Gastroesophageal sphincter (tissue), 4 donors: ENCODE measurements around the gene METTL2B. TPM values are rescaled to one million over a fixed set of nuclear protein-coding genes. Genes with fewer than 3 reads are reported as not detected.
"Not testable (repeated sequence)": the region's sequence is repeated elsewhere in the genome, so short reads cannot be mapped to it uniquely, and the experiment has no call there.

Experiments used
- ATAC-seq: fragments of 150-250 bp; one replicate; pipeline ENCODE4 v1.9.1; 2016; ENCODE audit warnings: mild to moderate bottlenecking, moderate library complexity
- H3K27ac ChIP-seq, 4 donors: fragments of 200-600 bp; sonication (generic) in 3 of 4; 1 replicate in 3 of 4; 2 replicates in 1 of 4; pipeline ENCODE4 v1.5.1; 2016 to 2019
- H3K27me3 ChIP-seq: fragments of 200-600 bp; sonication (generic); one replicate; pipeline ENCODE4 v1.5.1; 2019
- H3K36me3 ChIP-seq, 2 donors: fragments of 200-600 bp; sonication (generic); one replicate each; pipeline ENCODE4 v1.5.1; 2019; ENCODE audit warnings: control low read depth in 1 of 2
- H3K4me1 ChIP-seq, 3 donors: fragments of 200-600 bp; sonication (generic); 1 replicate in 2 of 3; 2 replicates in 1 of 3; pipeline ENCODE4 v1.5.1; 2016 to 2019; ENCODE audit warnings: control low read depth in 2 of 3
- H3K4me3 ChIP-seq, 2 donors: fragments of 200-600 bp; sonication (generic); one replicate each; pipeline ENCODE4 v1.5.1; 2019; ENCODE audit warnings: mild to moderate bottlenecking in 1 of 2, moderate library complexity in 1 of 2
- H3K9me3 ChIP-seq, 3 donors: fragments of 200-600 bp; sonication (generic); one replicate each; pipeline ENCODE4 v1.5.1; 2017 to 2019; ENCODE audit warnings: control low read depth in 2 of 3
- CTCF ChIP-seq, 4 experiments: fragments of 200-600 bp in 2 of 4; fragments of 450-650 bp in 2 of 4; sonication (generic) in 1 of 4; IDR thresholded peaks; one replicate each; pipeline ENCODE4 v1.5.1; 2017 to 2019; ENCODE audit warnings: antibody characterized with exemption in 4 of 4, mild to moderate bottlenecking in 2 of 4, moderate library complexity in 2 of 4
- EP300 ChIP-seq: sonication (generic); formaldehyde crosslinking; IDR thresholded peaks from one replicate; pipeline ENCODE4 v1.6.1; 2017; ENCODE audit warnings: antibody characterized with exemption, mild to moderate bottlenecking
- POLR2A ChIP-seq, 2 donors: fragments of 450-650 bp; IDR thresholded peaks; one replicate each; pipeline ENCODE4 v1.6.1; 2017; ENCODE audit warnings: antibody characterized with exemption in 2 of 2, mild to moderate bottlenecking in 2 of 2, moderate library complexity in 1 of 2
- POLR2AphosphoS5 ChIP-seq: sonication (generic); formaldehyde crosslinking; IDR thresholded peaks from one replicate; pipeline ENCODE4 v1.6.1; 2017; ENCODE audit warnings: antibody characterized with exemption
- WGBS, 2 donors: methylation state at CpG; one replicate each; pipeline ENCODE4 v1.1.5; 2018; ENCODE audit warnings: low coverage in 1 of 2; 5-methylcytosine and 5-hydroxymethylcytosine counted together
- total RNA-seq, 4 donors: library from RNA; depleted of rRNA; stranded (reverse); fragments of >200 nt; gene quantifications; one replicate each; pipeline ENCODE4 v1.1.0, GENCODE V29; 2016

The METTL2B gene
- total RNA-seq, 4 donors from 2014 or later, result 20.4 to 29.8 (median 27.1) TPM

DNA sequence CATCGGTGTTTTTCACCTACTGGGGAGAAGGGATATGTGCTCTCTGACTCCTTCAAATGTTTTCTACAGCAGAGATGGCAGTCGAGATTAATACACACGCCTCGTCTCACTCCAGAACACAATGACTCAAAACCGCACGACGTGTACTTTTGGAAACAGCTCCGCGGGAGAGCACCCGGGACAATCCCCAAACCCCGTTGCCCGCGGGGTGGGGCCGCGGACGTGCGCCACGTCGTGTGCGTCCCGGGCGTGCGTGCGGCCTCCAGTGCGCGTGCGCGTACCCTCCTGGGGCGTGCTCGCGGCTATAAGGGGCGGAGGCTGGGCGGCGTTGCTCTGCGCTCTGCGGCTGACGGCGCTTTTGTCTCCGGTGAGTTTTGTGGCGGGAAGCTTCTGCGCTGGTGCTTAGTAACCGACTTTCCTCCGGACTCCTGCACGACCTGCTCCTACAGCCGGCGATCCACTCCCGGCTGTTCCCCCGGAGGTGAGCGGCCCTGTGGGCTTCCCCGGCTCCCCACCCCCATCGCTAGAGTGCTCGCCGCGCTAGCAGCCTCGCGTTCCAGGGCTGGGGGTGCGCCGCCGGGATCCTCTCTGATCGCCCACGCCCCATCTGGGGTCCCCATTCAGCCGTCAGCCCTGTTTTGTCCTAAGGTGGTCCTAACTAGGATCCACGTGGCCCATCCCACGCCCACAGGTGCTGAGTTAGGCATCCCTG lies 20.8 kb upstream of the METTL2B start, which contains the start of gene HILPDA:
Gene HILPDA, plus strand, starts transcription at position 336 of the 712 bp plus-strand sequence. CDS start 1,391 bp downstream, outside the sequence.
- ATAC-seq, result peak; percentile 96
- WGBS, 2 donors, result 0% methylated on average over 2 to 3 of the region's 64 CpGs
- Histone ChIP-seq H3K36me3 (peaks cover 0 to 9% of the 10 kb centered on the region in 2 donors), H3K27me3 (no peaks in the 10 kb centered on the region), H3K4me1 (peaks cover 3 to 66% (median 12%) of the 10 kb centered on the region in 3 donors), H3K4me3 (peak within 1 kb of the TSS; percentile 70 to 96), H3K27ac (peak within 1 kb of the TSS; percentile 85 to 94 (median 91)), H3K9me3 (no peaks in the 10 kb centered on the region)
- TF ChIP-seq POLR2AphosphoS5 (peak; percentile 96), POLR2A (IDR thresholded peaks at IDR 0.05) (peak; percentile 63 to 71), CTCF (IDR thresholded peaks at IDR 0.05) (peak in 1 of 4 experiments; percentile 9), EP300 (no peak)

DNA sequence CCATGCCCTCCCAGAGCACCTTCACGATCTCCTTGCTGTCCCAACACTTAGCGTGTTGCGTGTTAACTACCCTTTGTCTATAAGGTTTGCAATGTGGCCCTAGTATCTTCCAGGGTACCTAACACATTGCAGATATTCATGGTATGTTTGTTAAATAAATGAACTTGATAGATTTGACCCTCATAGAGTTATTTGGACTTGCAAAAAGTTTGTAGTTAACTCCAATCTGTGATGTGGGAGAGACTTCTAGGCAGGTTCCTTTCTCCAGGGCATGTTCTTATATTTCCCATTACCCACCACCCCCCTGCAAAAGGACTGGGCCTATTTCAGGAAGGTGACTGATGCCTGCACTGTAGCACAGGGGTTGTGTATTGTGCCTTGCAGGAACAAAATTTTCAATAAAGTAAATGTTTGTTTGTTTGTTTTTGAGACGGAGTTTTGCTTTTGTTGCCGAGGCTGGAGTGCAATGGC lies 20.3 kb upstream of the METTL2B start:
- TF ChIP-seq POLR2AphosphoS5, result no peak
- no peak for TF ChIP-seq POLR2A (IDR thresholded peaks at IDR 0.05)
- no peak for TF ChIP-seq EP300
- no peak for TF ChIP-seq CTCF (IDR thresholded peaks at IDR 0.05)
- Histone ChIP-seq H3K4me3 (peak overlapping the region; percentile 70 to 96), H3K36me3 (peaks cover 0 to 9% of the 10 kb centered on the region in 2 donors), H3K4me1 (peaks cover 3 to 69% (median 12%) of the 10 kb centered on the region in 3 donors), H3K27me3 (no peaks in the 10 kb centered on the region), H3K9me3 (no peaks in the 10 kb centered on the region), H3K27ac (peak overlapping the region; percentile 85 to 94 (median 91))
- 5 to 6% methylated on average over 5 of the region's 5 CpGs for WGBS, 2 donors
- no peak for ATAC-seq

DNA sequence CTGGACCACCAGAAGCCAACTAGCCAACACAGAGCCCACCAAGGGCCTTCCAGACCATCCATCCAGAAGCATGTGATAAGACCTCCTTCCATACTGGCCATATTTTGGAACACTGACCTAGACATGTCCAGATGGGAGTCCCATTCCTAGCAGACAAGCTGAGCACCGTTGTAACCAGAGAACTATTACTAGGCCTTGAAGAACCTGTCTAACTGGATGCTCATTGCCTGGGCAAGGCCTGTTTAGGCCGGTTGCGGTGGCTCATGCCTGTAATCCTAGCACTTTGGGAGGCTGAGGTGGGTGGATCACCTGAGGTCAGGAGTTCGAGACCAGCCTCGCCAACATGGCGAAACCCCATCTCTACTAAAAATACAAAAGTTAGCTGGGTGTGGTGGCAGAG lies 19.2 kb upstream of the METTL2B start:
- not testable (repeated sequence) for ATAC-seq, H3K9me3 ChIP-seq, H3K27me3 ChIP-seq, H3K36me3 ChIP-seq, H3K4me3 ChIP-seq
- Histone ChIP-seq H3K27ac (peak overlapping the region in 1 of 4 donors; percentile 90), H3K4me1 (peaks cover 3 to 72% (median 12%) of the 10 kb centered on the region in 3 donors)
- 100% methylated on average over 2 of the region's 6 CpGs; no CpG with 5 or more reads in 1 of the 2 donors for WGBS, 2 donors

DNA sequence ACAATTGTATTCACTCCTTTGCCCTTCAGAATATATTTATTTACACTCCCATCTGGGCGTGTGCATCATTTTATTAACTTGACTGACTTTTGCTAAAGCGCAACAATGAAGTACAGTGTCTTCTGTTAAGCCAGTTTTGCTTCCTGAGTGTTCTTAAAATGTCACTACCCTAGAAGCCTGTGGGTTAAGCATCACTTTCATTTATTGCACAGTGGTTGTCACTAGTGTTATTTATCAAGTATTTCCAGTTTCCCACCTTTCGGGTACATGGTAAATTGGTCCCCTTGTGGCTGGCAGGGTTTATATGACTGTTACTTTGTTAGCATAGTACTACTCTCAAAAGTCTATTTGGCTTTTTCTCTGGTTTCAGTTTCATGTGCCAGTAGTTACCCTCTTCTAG lies 17.6 kb upstream of the METTL2B start:
- peaks cover 0 to 14% of the 10 kb centered on the region in 2 donors for H3K36me3 ChIP-seq
- no peak overlapping the region for H3K4me3 ChIP-seq
- 40 to 70% methylated on average over 2 to 3 of the region's 3 CpGs for WGBS, 2 donors
- H3K27me3 ChIP-seq, result no peaks in the 10 kb centered on the region
- TF ChIP-seq CTCF (IDR thresholded peaks at IDR 0.05), result no peak
- TF ChIP-seq POLR2AphosphoS5, result no peak
- TF ChIP-seq EP300, result no peak
- TF ChIP-seq POLR2A (IDR thresholded peaks at IDR 0.05), result no peak
- peak overlapping the region in 2 of 4 donors; percentile 29 to 90 for H3K27ac ChIP-seq
- no peak for ATAC-seq
- no peaks in the 10 kb centered on the region for H3K9me3 ChIP-seq
- peaks cover 3 to 62% (median 11%) of the 10 kb centered on the region in 3 donors for H3K4me1 ChIP-seq

DNA sequence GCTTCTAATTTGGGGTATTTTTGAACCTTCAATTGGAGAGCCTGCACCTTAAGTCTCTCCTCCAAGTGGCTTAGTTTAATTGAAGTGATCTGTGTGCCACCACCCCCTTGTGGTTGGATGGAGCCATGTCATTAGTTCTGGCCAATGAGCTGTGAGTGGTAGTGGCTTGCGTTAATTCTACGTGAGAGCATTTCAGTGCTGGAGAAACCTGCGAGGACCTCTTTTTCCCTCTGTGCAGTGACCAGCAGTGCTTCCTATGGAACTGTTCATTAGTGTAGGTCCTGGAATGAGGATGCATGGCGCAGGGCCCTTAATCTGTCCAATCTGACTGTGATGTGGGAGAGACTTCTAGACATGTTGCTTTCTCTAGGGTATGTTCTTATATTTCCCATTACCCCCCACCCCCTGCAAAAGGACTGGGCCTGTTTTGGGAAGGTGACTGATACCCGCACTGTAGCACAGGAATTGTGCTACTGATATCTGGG lies 17.1 kb upstream of the METTL2B start:
- TF ChIP-seq EP300, result no peak
- TF ChIP-seq POLR2AphosphoS5, result peak; percentile 20
- peak; percentile 79 to 87 (median 80) for TF ChIP-seq CTCF (IDR thresholded peaks at IDR 0.05)
- TF ChIP-seq POLR2A (IDR thresholded peaks at IDR 0.05), result no peak
- ATAC-seq, result no peak
- H3K27me3 ChIP-seq, result no peaks in the 10 kb centered on the region
- no peak overlapping the region for H3K4me3 ChIP-seq
- 44% methylated on average over 5 of the region's 5 CpGs; no CpG with 5 or more reads in 1 of the 2 donors for WGBS, 2 donors
- H3K36me3 ChIP-seq, result peaks cover 0 to 14% of the 10 kb centered on the region in 2 donors
- peaks cover 3 to 57% (median 7%) of the 10 kb centered on the region in 3 donors for H3K4me1 ChIP-seq
- no peaks in the 10 kb centered on the region for H3K9me3 ChIP-seq
- no peak overlapping the region for H3K27ac ChIP-seq
